Globus pallidus (tissue), 1 donor: Measurements from ENCODE around the gene FBP2.
"Not testable (repeated sequence)": the region's sequence is repeated elsewhere in the genome, so short reads cannot be mapped to it uniquely, and the experiment has no call there.

ENCODE experiments used
- DNase-seq: peaks from one replicate; pipeline ENCODE4 v3.0.0-alpha.2; 2015; ENCODE audit warnings: low spot score

FBP2 gene

DNA sequence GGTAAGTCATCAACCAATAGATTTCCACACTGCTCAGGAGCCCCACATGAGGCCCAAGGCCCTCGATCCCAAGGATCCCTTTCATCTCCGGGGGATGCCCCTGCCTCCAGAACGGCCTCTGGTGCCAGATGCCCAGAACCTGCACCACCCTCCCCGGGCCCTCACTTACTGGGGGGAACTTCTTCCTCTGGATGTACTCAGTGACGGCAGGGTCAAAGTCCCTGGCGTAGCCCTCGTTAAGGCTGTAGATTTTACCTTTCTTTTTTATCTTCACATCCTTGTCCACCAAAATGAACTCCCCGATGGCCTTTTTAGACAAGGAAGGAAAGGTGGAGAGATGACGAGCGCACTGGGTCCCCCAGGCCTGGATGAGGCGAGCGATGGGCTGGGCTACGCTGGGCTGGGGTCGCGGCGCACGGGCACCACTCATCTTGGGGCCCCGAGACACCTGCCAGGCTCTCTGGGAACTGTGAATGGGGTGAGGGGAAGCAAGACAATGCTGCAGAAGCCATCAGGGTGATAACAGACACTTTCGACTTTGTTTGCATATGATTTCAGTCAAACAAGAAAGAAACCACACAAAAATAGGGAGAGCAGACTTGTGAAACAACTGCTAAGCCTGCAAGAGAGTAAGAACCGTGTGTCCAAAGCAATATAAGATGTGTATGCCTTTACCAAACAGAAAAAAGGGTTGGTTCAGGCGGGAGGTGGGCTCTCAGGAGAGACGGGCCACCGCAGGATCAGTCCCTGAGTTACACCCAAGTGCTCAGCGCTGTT lies 13.2 kb upstream of the FBP2 start:
- DNase-seq, result no peak

DNA sequence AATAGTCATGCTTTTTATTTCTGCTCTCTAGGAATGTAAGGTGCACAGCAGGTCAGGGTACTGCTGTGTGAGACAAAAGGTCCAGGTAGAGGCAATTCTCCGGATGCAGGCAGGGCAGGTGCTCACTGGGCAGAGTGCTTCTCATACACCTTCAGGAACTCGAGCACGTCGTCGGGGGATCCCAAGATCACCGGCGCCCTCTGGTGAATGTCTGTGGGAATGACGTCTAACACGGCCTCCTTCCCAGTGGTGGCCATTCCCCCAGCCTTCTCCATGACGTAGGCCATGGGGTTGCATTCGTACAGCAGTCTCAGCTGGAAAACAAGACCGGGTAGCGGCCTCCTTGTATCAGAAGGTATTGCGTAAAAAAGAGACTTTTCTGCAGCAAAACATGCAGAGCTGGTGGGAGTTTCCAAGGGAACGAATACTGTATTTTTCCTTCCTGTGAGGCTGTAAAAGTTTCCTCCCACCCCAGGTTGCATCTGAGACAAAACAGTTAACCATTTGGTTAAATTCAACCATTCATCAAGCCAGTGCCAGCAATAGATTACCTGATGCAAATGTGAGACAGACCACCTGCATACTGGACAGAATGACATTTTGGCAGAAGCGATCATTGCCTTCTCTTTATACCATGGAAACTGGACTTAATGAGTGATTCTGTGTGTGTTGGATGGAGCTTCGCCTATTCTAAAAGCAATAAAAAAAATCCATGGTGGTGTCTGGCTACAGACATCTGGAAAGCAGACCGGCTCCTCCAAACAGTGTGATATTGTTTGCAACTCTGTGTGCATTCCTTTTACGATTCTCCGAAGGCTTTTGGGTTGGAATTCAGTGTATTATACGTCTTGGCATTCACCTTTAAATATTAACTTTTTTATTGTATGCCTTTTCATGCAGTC lies 9.9 kb upstream of the FBP2 start:
- DNase-seq, result peak; percentile 69

DNA sequence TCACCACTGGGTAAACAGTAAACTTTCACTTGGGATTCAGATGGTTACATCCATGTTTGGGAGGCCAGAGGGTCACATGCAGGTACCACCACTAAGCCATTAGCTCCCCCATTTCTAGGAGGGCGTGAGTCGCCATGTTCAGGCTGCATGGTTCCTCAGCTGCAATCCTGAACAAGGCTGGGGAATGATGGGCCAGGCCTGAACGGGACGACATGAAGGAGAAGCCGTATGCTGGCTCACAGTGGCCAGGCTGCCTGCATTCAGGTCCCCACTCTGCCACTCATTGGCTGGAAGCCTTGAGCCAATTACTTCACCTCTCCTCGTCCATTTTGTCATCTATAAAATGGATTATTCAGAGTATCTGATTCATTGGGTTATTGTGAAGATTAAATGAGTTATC lies 9.0 kb upstream of the FBP2 start:
- DNase-seq, result no peak

DNA sequence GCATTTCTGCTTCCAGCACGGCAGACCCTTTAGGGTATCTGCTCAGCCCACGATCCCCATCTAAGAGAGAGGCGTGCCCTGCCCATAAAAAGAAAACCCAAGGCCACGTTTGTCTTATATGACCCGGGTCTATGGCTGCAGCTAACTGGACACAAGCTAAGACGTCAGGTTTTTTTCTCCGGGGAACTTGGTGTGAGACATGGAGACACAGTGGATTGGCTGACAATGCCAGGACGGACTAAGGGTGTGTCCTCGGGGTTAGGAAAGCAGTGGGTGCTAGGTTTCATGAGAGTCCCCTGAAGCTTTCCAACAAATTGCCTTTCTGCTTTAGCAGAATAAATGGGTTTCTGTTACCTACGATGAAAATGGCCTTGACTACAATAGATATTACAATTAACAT lies 7.1 kb upstream of the FBP2 start:
- no peak for DNase-seq

DNA sequence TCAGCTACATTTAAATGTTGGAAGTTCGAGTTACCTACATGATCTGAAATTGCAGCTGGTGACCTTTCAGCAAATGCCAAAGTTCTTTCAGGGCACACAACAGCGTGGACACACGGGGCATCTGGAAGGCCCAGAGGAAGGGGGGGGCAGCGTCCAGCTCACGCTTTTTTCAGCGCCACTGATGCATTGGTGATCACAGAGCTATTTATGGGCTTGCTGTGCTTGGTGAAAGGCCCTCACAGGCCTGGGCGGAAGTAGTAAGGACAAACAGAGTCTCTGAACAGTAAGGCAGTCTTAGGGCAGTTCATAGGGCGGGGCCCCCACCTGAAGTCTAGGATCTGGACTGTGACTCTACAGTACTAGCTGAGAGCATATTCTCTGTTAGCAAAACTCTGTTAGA lies 6.6 kb upstream of the FBP2 start:
- no peak for DNase-seq

DNA sequence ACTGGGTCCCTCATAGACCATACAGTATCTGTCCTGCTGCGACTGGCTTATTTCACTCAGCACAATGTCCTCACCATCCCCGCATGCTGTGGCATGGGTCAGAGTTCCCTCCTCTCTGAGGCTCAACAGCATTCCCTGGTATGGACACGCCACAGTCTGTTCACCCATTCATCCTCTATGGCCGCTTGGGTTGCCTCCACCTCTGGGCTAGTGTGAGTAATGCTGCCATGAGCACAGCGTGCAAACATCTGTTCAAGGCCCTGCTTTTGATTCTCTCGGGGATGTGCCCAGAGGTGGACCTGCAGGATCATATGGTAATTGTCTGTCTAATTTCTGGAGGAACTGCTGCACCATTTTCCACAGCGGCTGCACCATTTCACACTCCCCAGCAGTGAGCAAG lies 5.5 kb upstream of the FBP2 start:
- DNase-seq, result no peak

DNA sequence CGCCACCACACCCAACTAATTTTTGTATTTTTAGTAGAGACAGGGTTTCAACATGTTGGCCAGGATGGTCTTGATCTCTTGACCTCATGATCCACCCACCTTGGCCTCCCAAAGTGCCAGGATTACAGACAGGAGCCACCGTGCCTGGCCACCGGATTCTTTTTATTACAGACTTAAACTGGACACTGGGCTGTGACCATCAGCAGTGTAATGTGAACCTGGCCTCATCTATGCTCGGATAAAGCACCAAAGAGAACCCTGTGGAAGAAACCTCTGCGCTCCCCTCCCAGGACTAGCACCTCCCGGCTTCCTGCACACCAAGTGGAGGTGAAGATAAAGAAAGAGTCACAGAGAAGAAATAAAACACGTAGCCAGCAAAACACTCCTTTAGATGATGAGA lies 941 bp downstream of the FBP2 start:
- not testable (repeated sequence) for DNase-seq

DNA sequence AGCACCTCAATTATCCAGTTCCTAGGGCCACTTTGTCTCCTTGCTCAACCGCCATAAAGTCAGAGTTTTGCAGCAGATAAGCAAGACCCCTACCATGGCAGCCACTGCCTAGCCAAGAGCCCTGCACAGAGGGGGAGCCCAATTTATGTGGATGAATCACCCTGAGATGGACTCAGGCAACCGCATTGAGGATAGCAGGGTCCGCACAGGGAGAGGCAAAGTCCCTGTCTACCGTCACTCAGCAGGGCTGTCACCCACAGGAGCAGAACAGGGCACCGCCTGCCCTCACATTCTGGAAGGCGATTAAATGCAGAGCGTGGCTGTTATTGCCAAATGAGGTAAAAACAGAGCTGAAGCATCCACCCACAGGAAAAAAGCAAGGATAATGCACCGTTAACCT lies 1.7 kb downstream of the FBP2 start:
- no peak for DNase-seq

DNA sequence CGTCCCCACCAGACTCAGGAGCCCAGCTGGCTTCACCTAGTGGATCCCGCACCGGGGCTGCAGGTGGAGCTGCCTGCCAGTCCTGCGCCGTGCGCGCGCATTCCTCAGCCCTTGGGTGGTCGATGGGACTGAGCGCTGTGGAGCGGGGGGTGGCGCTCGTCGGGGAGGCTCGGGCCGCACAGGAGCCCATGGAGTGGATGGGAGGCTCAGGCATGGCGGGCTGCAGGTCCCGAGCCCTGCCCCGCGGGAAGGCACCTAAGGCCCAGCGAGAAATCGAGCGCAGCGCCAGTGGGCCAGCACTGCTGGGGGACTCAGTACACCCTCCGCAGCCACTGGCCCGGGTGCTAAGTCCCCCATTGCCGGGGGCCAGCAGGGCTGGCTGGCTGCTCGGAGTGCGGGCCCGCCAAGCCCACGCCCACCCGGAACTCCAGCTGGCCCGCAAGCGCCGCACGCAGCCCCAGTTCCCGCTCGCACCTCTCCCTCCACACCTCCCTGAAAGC lies 2.5 kb downstream of the FBP2 start:
- not testable (repeated sequence) for DNase-seq

DNA sequence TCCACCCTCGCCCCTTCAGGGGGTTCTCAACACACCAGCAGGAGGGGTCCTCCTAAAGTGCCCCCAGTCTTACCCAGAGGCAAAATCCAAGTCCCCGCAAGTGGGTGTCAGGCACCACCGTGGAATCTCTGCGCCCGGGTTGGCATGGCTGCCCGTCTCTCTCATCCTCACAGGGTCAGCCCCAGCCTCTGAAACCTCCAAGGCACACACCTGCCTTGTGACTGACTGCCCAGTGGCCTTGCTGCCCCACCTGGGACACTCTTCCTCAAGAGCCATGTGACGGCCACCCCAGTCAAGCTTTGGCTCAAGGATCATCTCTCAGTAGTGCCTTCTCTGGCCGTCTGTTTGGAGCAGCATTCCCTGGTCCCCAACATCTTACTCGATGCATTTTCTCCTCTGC lies 4.9 kb downstream of the FBP2 start:
- no peak for DNase-seq

DNA sequence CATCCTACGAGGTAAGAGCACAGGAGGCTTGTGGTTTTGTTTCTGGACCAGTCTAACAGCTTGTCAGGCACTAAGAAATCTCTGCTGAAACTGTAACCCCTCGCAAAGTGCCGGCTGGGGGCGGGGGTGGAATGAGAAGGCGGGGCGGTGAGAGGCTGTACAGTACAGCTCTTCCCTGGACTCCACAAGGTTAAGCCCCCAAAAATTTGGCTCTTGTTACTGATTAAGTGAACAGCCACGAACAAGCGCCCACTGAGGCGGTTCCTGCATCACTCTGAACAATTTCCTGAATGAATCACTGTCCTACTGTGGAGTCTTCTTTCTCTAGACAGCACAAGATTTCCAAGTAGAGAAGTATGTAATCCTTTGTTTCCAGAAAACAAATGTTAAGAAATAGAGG lies 6.8 kb downstream of the FBP2 start:
- DNase-seq, result no peak

DNA sequence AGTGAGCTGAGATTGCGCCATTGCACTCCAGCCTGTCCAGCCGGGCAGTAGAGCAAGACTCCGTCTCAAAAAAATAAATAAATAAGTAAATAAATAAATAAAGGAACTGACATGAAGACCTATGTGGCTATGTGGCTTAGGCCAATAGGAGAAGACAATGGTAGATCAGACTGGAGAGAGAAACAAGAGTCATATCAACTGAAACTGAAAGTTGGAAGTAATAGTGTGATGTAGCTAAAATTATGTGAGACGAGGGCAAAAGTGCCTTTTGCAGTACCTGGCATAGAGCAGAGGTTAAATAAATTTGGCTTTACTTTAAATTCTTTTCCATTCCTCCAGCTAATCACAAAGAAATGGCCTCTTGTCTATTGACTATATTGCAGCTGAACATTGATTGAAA lies 7.3 kb downstream of the FBP2 start:
- no peak for DNase-seq

DNA sequence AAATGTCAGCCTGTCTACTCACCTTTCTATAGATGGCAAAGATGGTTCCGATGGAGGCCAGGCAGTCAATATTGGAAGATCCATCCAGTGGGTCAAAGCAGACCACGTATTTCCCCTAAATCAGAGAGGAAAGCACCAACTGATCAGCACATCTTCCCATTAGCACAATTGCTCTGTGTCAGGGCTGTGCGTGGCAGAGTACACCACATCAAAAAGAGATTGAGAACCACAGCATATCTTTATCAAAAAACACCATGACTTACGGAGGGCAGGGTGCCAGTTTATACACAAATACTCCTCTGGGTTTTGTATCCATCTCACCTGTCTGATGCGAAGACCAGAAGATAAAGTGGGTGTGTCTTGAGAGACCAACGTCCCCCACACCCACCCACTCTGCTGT lies 9.1 kb downstream of the FBP2 start:
- DNase-seq, result no peak

DNA sequence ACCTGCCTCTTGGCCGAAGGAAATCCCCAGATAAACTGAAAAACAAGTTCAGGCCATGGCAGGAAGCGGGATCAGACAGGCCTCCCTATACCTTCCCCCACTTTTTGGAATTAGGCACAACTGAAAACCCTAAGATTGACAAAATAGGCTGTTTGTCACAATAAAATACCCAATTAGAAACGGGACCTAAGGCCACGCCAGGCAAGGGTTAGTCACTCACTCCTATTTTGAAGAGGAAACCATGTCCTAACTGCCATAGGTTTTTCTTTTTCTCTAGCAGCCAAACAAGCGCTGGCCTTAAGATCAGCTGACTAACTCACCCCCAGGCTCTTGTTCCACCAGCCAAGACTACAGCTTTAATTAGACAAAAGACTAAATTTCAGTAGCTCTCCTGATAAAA lies 11.9 kb downstream of the FBP2 start:
- DNase-seq, result no peak

DNA sequence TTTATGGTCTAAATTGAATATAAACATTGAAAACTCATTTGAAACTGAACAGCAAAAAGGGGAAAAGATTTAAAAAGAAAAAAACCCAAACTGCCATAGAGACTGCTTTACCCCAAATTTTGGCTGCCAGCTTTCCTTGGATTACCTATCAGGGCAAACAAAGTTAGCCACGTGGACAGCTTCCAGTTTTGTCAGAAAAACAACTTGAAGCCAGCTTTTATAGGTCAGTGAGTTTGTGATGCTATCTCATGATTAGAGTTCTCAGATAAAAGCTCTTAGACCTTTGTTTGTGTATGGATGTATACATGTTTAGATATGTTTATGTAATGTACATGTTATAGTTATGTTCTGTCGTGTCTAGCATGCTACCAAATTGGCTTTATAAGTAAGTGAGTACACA lies 16.1 kb downstream of the FBP2 start:
- DNase-seq, result no peak

DNA sequence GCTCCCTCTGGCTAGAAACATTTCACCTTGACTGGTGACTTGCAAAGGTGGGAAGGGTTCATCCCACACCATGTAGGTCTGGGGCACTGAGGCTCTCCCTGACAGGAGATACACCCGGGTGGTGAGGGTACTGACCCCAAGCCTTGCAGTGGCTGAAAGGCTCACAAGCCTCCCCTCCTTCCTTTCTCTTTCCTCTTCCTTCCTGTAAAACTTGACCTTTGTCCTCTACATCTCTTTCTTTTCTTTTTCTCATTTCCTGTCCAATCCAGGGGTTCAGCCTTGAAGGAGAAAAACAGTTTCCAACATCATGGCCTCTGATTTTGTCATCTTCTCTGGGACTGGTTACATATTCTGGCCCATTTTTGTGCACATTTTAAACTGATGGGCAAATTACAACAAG lies 16.6 kb downstream of the FBP2 start:
- no peak for DNase-seq

DNA sequence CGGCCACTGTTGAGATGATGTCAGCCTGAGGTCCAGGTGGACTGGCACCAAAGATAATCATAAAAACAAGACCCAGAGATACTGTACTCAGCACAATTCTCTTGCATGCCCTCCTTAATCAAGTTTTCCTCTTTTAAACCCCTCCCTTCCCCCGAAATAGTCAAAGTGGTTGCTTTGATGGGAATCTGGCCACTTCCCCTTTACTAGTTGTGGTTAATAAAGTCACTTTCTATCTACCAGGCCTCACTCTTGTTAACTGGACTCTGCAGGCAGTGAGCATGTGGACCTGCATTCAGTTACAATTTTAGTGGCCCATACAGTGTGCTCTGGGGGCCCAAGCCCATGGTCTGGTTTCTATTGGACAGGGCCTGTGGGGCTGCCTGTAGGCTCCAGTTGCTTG lies 17.5 kb downstream of the FBP2 start:
- no peak for DNase-seq

DNA sequence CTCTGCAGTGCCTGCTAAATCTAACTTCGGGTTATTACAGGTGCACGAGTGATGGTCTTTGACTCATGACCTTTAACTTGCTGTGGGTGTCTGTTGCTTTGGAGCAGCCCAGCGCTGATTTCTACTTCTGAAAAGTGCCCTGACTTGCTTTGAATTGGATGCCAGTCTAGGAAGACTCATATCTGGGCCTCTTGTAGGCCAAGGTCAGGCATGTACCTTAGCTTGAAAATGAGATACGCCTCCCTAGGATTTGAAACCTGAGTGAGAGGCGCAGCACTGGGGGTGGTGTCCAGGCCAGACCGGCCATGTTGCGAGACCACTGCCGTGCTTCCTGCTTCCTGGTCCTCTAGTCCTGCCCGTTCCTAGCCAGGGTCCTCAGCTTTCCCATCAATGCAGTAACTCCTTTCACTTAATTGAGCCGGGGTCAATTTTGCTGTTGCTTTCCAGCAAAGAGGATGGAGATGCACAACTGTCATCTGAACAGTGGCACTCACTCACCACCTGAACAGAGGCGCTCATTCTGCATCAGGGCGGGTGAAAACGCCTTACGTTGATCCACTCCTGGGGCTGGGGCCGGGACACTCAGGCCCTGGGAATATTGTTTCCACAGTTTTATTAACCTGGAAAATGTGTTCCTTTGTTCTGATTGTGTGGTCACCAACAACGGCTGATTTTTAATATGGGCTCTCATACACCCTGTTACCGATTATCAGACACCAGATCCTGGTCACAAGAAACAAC lies 24.5 kb downstream of the FBP2 start:
- no peak for DNase-seq

DNA sequence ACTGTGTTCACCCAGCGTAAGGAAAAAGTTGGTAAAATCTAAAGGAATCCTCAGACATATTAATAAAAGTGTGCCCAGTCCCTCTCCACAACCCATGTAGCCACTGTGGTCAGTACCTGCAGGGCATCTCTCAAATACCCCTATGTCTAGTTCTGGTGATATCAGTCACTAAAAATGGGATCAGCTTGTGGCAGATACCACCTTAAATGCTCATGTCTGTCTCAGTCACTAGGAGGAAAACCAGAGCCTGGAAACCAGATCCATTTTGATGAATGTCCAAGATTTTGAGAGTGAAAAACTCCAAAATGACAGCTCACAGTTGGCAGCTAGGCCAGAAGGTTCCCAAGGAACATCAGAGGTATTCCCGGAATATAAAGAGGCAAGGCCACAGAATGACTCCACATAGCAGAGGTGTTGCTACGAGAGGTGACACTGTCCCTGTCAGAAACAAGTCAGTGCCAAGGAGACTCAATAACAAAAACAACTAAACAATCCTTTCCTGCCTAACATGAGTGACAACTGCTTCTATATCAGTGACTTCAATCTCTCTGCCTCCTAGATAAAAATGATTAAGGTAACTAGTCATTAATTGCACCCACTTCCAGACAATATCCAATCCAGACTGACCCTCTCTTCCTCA lies 25.3 kb downstream of the FBP2 start:
- no peak for DNase-seq

DNA sequence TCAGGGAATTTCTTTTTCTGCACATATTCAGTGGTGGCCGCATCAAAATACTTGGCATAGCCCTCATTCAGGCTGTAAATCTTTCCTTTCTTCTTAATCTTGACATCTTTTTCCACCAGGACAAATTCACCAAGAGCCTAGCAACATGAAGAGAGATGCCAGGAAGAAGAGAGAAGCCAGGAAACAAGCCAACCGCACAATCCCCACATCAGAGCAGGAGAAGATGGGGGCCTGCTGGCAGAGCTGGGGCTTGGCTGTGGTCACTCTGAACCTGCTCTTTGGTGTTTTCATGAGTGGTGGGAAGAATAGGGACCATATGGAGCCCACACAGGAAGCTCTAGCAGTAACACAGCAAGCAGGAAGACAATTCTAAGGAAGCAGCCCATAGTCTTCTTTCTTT lies 26.4 kb downstream of the FBP2 start:
- DNase-seq, result no peak

DNA sequence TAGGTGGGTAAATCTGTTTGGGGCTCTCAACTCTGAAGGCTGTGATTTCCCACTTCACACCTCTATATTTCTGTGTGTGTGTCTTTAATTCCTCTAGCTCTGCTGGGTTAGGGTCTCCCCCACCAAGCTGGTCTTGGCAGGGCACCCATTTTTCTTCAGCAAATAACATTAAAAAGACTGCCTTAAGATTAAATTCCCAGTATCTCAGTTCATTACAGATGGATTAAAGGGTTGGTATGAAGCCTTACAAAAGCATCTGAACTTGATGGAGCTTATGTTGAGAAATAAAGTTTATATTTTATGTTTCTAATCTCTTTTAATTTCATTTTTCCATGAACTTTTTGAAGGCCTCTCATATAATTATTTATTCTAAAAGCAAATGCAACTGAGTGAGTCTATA lies 27.1 kb downstream of the FBP2 start:
- no peak for DNase-seq

DNA sequence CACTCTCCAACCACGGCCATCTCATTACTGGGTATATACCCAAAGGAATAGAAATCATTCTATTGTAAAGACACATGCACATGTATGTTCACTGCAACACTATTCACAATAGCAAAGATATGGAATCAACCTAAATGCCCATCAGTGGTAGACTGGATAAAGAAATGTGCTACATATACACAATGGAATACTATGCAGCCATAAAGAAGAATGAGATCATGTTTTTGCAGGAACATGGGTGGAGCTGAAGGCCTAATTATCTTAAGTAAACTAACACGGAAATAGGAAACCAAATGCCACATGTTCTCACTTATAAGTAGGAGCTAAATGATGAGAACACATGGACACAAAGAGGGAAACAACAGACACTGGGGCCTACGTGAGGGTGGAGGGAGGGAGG lies 29.3 kb downstream of the FBP2 start:
- not testable (repeated sequence) for DNase-seq
